Testis (tissue), 2 donors: ENCODE measurements around the gene MKNK1.

Source experiments
- POLR2A ChIP-seq: fragments of 450-650 bp; IDR thresholded peaks from one replicate; pipeline ENCODE4 v1.6.1; 2017; ENCODE audit warnings: antibody characterized with exemption, mild to moderate bottlenecking, moderate library complexity
- TF ChIP-seq, protein P1 (sequence below), 3 experiments: fragments of 450-650 bp in 2 of 3; fragments of 200-600 bp in 1 of 3; sonication (generic) in 1 of 3; IDR thresholded peaks; one replicate each; pipeline ENCODE4 v1.5.1; 2016 to 2019; ENCODE audit warnings: antibody characterized with exemption in 3 of 3, mild to moderate bottlenecking in 2 of 3, moderate library complexity in 1 of 3

DNA sequence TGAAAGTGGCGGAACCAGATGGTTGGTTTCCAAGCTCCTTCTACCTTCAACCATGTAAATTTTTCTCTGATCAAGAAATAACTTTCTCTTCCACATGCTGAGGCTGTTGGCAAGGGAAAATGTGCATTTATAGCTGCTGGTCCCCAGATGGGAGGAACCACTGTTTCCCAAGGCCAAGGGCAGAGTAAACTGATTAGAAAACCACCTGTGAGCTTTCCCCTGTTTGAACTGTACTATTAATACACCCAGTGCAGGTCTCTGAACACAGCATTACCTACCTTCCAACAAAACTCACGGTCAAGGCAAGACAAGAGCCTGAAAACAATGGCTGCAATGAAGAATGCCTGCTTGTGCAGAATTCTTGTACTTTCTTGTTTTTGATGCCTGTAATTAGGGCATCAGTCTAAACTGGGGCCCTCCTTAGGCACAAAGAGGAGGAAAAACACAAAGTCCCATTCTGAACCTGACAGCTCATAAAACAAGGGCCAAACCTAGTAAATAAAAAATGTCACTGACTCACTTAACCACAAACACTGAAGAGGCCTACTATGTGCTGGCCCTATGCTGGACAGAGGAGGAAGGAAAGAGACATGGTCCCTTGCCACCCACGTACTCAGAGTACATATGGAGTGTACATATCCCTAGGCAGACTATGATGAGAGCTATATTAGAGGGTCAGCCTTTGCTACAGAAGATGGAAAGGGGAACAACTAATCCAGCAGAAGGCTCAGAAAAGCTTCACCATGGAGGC lies 2.6 kb downstream of the MKNK1 start:
- TF ChIP-seq, protein P1, sequence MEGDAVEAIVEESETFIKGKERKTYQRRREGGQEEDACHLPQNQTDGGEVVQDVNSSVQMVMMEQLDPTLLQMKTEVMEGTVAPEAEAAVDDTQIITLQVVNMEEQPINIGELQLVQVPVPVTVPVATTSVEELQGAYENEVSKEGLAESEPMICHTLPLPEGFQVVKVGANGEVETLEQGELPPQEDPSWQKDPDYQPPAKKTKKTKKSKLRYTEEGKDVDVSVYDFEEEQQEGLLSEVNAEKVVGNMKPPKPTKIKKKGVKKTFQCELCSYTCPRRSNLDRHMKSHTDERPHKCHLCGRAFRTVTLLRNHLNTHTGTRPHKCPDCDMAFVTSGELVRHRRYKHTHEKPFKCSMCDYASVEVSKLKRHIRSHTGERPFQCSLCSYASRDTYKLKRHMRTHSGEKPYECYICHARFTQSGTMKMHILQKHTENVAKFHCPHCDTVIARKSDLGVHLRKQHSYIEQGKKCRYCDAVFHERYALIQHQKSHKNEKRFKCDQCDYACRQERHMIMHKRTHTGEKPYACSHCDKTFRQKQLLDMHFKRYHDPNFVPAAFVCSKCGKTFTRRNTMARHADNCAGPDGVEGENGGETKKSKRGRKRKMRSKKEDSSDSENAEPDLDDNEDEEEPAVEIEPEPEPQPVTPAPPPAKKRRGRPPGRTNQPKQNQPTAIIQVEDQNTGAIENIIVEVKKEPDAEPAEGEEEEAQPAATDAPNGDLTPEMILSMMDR (IDR thresholded peaks at IDR 0.05): no peak
- no peak for TF ChIP-seq POLR2A
